Caco-2 (cell line): ENCODE measurements around the gene SLC44A2. TPM values are rescaled to one million over a fixed set of nuclear protein-coding genes. Genes with fewer than 3 reads are reported as not detected.

Source experiments
- Bru-seq: library from RNA; stranded (reverse); fragments of 400-500 nt; gene quantifications from one replicate; lab custom pipeline; 2021; lab: Mats Ljungman, UMichigan
- BruChase-seq, 2 experiments: library from RNA; stranded (reverse); fragments of 400-500 nt; gene quantifications; one replicate each; lab custom pipeline; 2021; lab: Mats Ljungman, UMichigan
- BruUV-seq: library from RNA; stranded (reverse); fragments of 400-500 nt; replicated peaks from 2 replicates; lab custom pipeline; 2021; lab: Mats Ljungman, UMichigan
- CTCF ChIA-PET: fragments of 300-600 bp; sonication (Branson Sonifier 250); formaldehyde crosslinking; loops from one replicate; lab custom pipeline; 2022; ENCODE audit warnings: antibody characterized with exemption; lab: Charles Lee
- POLR2A ChIA-PET: fragments of 300-600 bp; sonication (Branson Sonifier 250); formaldehyde crosslinking; loops from one replicate; lab custom pipeline; 2022; ENCODE audit warnings: antibody characterized with exemption; lab: Charles Lee
- DNase-seq, 2 experiments: peaks; one replicate each; pipeline versions ENCODE4 v3.0.0 to v3.0.0-alpha.2; 2020 to 2022
- H3K27me3 ChIP-seq: replicated peaks from 2 replicates; pipeline ENCODE4 v1.6.0; 2011; ENCODE audit warnings: low read length; ENCODE audit not compliant: control insufficient read depth, insufficient read depth
- H3K36me3 ChIP-seq: 2 replicates; pipeline ENCODE4 v1.5.1; 2011; ENCODE audit warnings: low read length; ENCODE audit not compliant: control insufficient read depth, insufficient read depth
- H3K4me1 ChIP-seq: fragments of 250-450 bp; sonication (Bioruptor Pico); 2 replicates; pipeline ENCODE4 v1.5.1; 2020; ENCODE audit warnings: mild to moderate bottlenecking
- H3K4me3 ChIP-seq: 2 replicates; pipeline ENCODE4 v1.5.1; 2011; ENCODE audit warnings: low read depth, mild to moderate bottlenecking, control low read depth, low read length
- H3K9me3 ChIP-seq: fragments of 250-450 bp; sonication (Bioruptor Pico); 2 replicates; pipeline ENCODE4 v1.5.1; 2020; ENCODE audit warnings: mild to moderate bottlenecking, moderate library complexity
- H3K27ac Mint-ChIP-seq: one replicate; pipeline ENCODE4 v1.8.0; 2022; ENCODE audit warnings: mixed read lengths; ENCODE audit not compliant: unreplicated experiment
- H3K27me3 Mint-ChIP-seq: one replicate; pipeline ENCODE4 v1.8.0; 2022; ENCODE audit warnings: mixed read lengths; ENCODE audit not compliant: insufficient read depth, unreplicated experiment
- H3K36me3 Mint-ChIP-seq: one replicate; pipeline ENCODE4 v1.8.0; 2022; ENCODE audit warnings: mild to moderate bottlenecking, mixed read lengths; ENCODE audit not compliant: insufficient read depth, unreplicated experiment
- H3K4me1 Mint-ChIP-seq: one replicate; pipeline ENCODE4 v1.8.0; 2022; ENCODE audit warnings: low read depth, mixed read lengths; ENCODE audit not compliant: unreplicated experiment
- H3K4me3 Mint-ChIP-seq: one replicate; pipeline ENCODE4 v1.8.0; 2022; ENCODE audit warnings: mild to moderate bottlenecking, moderate library complexity, mixed read lengths; ENCODE audit not compliant: unreplicated experiment
- H3K9me3 Mint-ChIP-seq: one replicate; pipeline ENCODE4 v1.8.0; 2022; ENCODE audit warnings: mixed read lengths; ENCODE audit not compliant: unreplicated experiment
- intact Hi-C: fragments of 100-400 bp; cut with micrococcal nuclease; formaldehyde crosslinking; loops from one replicate; pipeline ENCODE4 v1.10.0; 2022; ENCODE audit not compliant: unreplicated experiment
- long read RNA-seq: library from polyadenylated mRNA; stranded (forward); transcript quantifications from one replicate; pipeline ENCODE4 v2.0.0, GENCODE V29; 2022
- total RNA-seq: library from RNA; stranded (reverse); gene quantifications from 2 replicates; pipeline ENCODE4 v1.2.3, GENCODE V29; 2022
- TF ChIP-seq, protein P1 (sequence below), 2 experiments: fragments of 200-600 bp in 1 of 2; IDR thresholded peaks; 1 replicate in 1 of 2; 2 replicates in 1 of 2; pipeline versions ENCODE4 v1.5.1 to v1.8.0; 2011 to 2022; ENCODE audit warnings: antibody characterized with exemption in 1 of 2, control low read depth in 1 of 2, inconsistent platforms in 1 of 2, low read depth in 1 of 2, low read length in 1 of 2, mild to moderate bottlenecking in 1 of 2, moderate library complexity in 1 of 2; ENCODE audit not compliant: insufficient read depth in 1 of 2, severe bottlenecking in 1 of 2, unreplicated experiment in 1 of 2

The SLC44A2 gene
- 119 and 120 TPM in 2 replicates for total RNA-seq
- Bru-seq, nascent RNA: percentile 50 among the genes with signal in this experiment
- percentile 61 among the genes with signal in this experiment for BruChase-seq, experiment 1, labeled RNA remaining after a 2-hour chase
- BruChase-seq, experiment 2, labeled RNA remaining after a 6-hour chase: percentile 76 among the genes with signal in this experiment
- long read RNA-seq, transcript SLC44A2-201 (22 exons, 3,671 nt): major isoform, 117 of 171 reads
- long read RNA-seq, partial matches to known transcripts: 26 of 171 reads
- long read RNA-seq, other reads (novel, unspliced or antisense): 18 of 171 reads

DNA sequence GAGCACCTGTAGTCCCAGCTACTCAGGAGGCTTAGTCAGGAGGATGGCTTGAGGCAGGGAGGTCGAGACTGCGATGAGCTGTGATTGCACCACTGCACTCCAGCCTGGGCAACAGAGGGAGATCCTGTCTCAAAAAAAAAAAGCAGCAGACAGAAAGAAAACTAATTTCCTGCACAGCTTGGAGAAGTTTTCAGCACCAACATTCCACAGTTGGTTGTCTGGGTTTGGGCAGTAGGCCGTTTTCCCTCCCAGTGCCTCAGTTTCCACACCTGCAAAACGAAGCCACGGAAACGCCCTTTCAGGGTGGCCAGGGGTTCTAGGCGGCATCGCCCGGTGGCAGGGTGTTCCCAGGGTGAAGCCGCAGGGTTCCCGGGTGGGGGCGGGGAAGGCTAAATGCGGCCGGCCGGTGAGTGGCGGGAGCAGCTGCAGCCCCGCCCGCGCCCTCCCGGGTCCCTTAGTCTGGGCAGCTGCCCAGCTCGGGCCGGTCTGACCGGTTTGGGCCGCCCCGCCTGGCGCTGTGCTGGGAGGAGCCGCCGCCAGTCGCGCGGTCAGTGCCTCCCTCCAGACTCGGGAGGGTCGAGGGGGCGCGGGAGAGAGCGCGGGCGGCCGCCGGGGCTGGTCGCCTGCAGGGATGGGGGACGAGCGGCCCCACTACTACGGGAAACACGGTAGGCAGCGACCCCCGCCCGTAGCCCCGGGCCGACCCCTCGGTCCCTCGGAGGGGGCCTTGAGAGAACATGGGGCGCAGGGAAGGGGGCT, at the start of gene SLC44A2:
SLC44A2 (plus strand) TSS at position 551 of the 759 bp plus-strand sequence; CDS start at position 632, 81 bp downstream.
- H3K4me1 Mint-ChIP-seq: no peaks in the 10 kb centered on the region
- peak within 1 kb of the TSS; percentile 89 for H3K27ac Mint-ChIP-seq
- H3K4me3 Mint-ChIP-seq: peak within 1 kb of the TSS; percentile 91
- Histone ChIP-seq H3K27me3 (no peaks in the 10 kb centered on the region), H3K4me3 (peak within 1 kb of the TSS; percentile 85), H3K9me3 (no peaks in the 10 kb centered on the region), H3K36me3 (peaks cover 2% of the 10 kb centered on the region), H3K4me1 (peaks cover 17% of the 10 kb centered on the region)
- no peaks in the 10 kb centered on the region for H3K27me3 Mint-ChIP-seq
- H3K9me3 Mint-ChIP-seq: no peaks in the 10 kb centered on the region
- peak; percentile 88 to 93 for DNase-seq
- ChIA-PET POLR2A (interaction anchor here (0.5 to 1.0 kb wide), 4 partner anchors 21 to 255 kb away, joined by 3 to 5 read pairs (median 4); no protein-coding TSS in a partner anchor), CTCF (interaction anchor here (0.5 to 1.0 kb wide), 2 partner anchors 15 to 44 kb away, joined by 3 to 4 read pairs; no protein-coding TSS in a partner anchor)
- intact Hi-C loops: loop anchor here (2.0 to 5.0 kb wide), 2 partner anchors 20 to 43 kb away; no protein-coding TSS in a partner anchor
- BruUV-seq: no TSS peak
- peaks cover 21% of the 10 kb centered on the region for H3K36me3 Mint-ChIP-seq
- TF ChIP-seq, protein P1, sequence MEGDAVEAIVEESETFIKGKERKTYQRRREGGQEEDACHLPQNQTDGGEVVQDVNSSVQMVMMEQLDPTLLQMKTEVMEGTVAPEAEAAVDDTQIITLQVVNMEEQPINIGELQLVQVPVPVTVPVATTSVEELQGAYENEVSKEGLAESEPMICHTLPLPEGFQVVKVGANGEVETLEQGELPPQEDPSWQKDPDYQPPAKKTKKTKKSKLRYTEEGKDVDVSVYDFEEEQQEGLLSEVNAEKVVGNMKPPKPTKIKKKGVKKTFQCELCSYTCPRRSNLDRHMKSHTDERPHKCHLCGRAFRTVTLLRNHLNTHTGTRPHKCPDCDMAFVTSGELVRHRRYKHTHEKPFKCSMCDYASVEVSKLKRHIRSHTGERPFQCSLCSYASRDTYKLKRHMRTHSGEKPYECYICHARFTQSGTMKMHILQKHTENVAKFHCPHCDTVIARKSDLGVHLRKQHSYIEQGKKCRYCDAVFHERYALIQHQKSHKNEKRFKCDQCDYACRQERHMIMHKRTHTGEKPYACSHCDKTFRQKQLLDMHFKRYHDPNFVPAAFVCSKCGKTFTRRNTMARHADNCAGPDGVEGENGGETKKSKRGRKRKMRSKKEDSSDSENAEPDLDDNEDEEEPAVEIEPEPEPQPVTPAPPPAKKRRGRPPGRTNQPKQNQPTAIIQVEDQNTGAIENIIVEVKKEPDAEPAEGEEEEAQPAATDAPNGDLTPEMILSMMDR (IDR thresholded peaks at IDR 0.05; ENCODE audit: insufficient read depth in 1 of 2, low read depth in 1 of 2, low read length in 1 of 2, severe bottlenecking in 1 of 2, unreplicated experiment in 1 of 2): no peak

DNA sequence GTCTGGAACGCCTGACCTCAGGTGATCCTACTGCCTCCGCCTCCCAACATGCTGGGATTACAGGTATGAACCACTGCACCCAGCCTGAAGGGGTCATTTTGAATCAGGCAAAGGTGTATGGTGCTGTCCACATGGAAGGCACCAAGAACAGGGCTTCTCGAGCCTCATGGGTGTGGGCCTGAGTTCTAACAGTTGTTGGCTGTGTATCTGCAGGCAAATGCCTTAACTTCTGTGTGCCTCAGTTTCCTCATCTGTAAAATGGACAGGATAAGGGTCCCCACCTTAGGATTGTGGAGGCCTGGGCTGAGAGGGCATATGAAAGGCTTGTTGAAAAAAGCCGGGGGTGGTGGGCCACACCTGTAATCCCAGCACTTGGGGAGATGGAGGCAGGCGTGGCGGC, 47.4 kb upstream of the SLC44A2 start:
- no peak for DNase-seq
- Histone ChIP-seq H3K4me3 (no peak overlapping the region), H3K4me1 (peaks cover 6% of the 10 kb centered on the region), H3K9me3 (no peaks in the 10 kb centered on the region), H3K27me3 (no peaks in the 10 kb centered on the region), H3K36me3 (peaks cover 1% of the 10 kb centered on the region; the same call in 1 of the 2 replicates)
- peaks cover 77% of the 10 kb centered on the region for H3K36me3 Mint-ChIP-seq
- TF ChIP-seq, protein P1 (IDR thresholded peaks at IDR 0.05; ENCODE audit: insufficient read depth in 1 of 2, low read depth in 1 of 2, low read length in 1 of 2, severe bottlenecking in 1 of 2, unreplicated experiment in 1 of 2): no peak
- no TSS peak for BruUV-seq
- no peaks in the 10 kb centered on the region for H3K27me3 Mint-ChIP-seq
- no peaks in the 10 kb centered on the region for H3K9me3 Mint-ChIP-seq
- ChIA-PET CTCF (interaction anchor here (0.9 kb wide), 2 partner anchors 12 to 67 kb away, joined by 3 to 8 read pairs; partner anchors contain the start of gene KRI1), POLR2A (interaction anchor here (0.6 kb wide), 1 partner anchor 8 kb away, joined by 3 read pairs; no protein-coding TSS in a partner anchor)
- H3K27ac Mint-ChIP-seq: peak overlapping the region; percentile 97
- H3K4me1 Mint-ChIP-seq: peaks cover 6% of the 10 kb centered on the region
- H3K4me3 Mint-ChIP-seq: peak overlapping the region; percentile 84
- intact Hi-C loops: no loop called here
